Hepatic stellate cell (primary cell): ENCODE data around the gene INHBB.
A peak's percentile ranks its signal among the peaks of the same experiment; 100 is the strongest.
"Not testable (repeated sequence)": the region's sequence is repeated elsewhere in the genome, so short reads cannot be mapped to it uniquely, and the experiment has no call there.

Source experiments
- DNase-seq: peaks from one replicate; pipeline ENCODE4 v3.0.0; 2011; ENCODE audit warnings: low spot score

Gene INHBB

GRCh38 chr2:120316071-120316470, 29.9 kb upstream of the INHBB start:
- DNase-seq, result no peak

- DNase-seq, result no peak
Observed at GRCh38 chr2:120316528-120317179, 29.3 kb upstream of the INHBB start.

GRCh38 chr2:120317180-120317533, 28.8 kb upstream of the INHBB start:
- DNase-seq, result no peak

GRCh38 chr2:120317916-120318315, 28.0 kb upstream of the INHBB start:
- no peak for DNase-seq

- DNase-seq, result no peak
Observed at GRCh38 chr2:120318626-120319025, 27.3 kb upstream of the INHBB start.

- no peak for DNase-seq
Observed at GRCh38 chr2:120319123-120319522, 26.8 kb upstream of the INHBB start.

- no peak for DNase-seq
Observed at GRCh38 chr2:120319686-120320317, 26.1 kb upstream of the INHBB start.

- DNase-seq, result no peak
Observed at GRCh38 chr2:120320318-120320851, 25.6 kb upstream of the INHBB start.

GRCh38 chr2:120320887-120321556, 24.9 kb upstream of the INHBB start:
- not testable (repeated sequence) for DNase-seq

- no peak for DNase-seq
Observed at GRCh38 chr2:120321721-120322284, 24.1 kb upstream of the INHBB start.

- no peak for DNase-seq
Observed at GRCh38 chr2:120322329-120322728, 23.6 kb upstream of the INHBB start.

- peak; percentile 56 for DNase-seq
Observed at GRCh38 chr2:120323214-120323613, 22.7 kb upstream of the INHBB start.

- no peak for DNase-seq
Observed at GRCh38 chr2:120323807-120324399, 22.0 kb upstream of the INHBB start.

- DNase-seq, result no peak
Observed at GRCh38 chr2:120324933-120325332, 21.0 kb upstream of the INHBB start.

- DNase-seq, result no peak
Observed at GRCh38 chr2:120326066-120326465, 19.9 kb upstream of the INHBB start.

GRCh38 chr2:120330946-120331822, 14.8 kb upstream of the INHBB start:
- no peak for DNase-seq

GRCh38 chr2:120331903-120332302, 14.0 kb upstream of the INHBB start:
- DNase-seq, result no peak

- no peak for DNase-seq
Observed at GRCh38 chr2:120332384-120332783, 13.6 kb upstream of the INHBB start.

GRCh38 chr2:120334068-120334467, 11.9 kb upstream of the INHBB start:
- DNase-seq, result no peak

GRCh38 chr2:120336749-120337148, 9.2 kb upstream of the INHBB start:
- DNase-seq, result no peak

- no peak for DNase-seq
Observed at GRCh38 chr2:120338015-120338414, 7.9 kb upstream of the INHBB start.

- no peak for DNase-seq
Observed at GRCh38 chr2:120341977-120342376, 4.0 kb upstream of the INHBB start.
